Hematopoietic multipotent progenitor cell treated with erythropoietin and hydrocortisone succinate and interleukin-3 and kit ligand, for 17 days (in vitro differentiated cells): ENCODE results near the gene LARP1.
A peak's percentile ranks its signal among the peaks of the same experiment; 100 is the strongest.

Source experiments
- DNase-seq: peaks from one replicate; pipeline ENCODE4 v3.0.0-alpha.2; 2015; ENCODE audit warnings: low spot score

LARP1 gene

DNA sequence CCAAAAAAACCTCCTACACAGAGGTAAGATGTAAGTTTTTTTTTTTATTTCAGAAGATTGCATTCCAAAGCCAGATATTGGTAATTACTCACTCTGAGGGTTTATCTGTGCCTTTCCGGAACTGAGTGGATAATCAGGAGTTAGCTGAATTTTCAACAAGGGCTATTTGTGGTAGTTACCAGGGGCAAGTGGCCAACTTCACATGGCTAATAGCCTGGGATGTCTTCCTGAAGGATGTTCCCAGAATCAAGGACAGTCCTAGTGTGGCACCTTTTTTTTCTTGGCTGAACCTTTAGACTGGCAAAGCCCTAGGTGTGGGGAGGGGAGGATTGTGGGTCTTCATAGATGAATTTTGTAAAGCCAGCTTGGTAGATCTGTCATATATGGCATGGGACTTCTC is 7.1 kb downstream of the LARP1 start:
- DNase-seq, result no peak

DNA sequence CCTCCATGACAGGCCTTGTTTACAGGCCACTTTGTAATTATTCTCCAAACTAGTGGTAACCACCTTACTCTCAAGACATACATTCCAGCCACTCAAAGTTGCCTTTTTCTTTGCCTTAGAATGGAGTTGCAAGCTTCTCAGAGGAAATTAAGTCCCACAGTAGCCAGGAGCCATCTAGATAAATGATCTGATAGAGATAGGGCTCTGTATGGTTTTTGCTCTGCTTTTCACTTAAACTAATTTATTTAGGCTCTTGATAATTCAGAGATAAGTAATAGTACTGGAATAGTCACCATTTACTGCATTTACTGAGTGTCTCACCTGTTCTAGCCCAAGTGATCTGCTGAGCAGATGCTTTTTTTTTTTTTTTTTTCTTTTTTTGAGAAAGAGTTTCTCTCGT is 7.5 kb downstream of the LARP1 start:
- DNase-seq, result no peak

DNA sequence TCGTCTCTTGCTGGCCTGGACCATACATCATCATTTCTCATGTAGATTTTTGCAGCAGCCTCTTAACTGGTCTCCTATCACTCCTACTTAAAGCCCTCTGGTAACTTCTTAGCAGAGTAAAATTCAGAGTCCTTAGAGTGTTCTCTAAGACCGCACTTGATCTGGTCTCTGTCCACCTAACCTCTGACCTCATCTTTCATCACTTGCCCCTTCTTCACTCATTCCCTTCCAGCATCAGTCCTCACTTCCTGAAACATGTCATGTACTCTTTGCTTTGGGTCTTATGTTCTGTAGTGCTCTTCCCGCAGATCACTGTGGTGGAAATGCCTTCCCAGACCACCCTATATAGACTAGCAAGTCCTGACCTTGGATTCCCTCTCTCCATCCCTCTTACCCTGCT is 9.8 kb downstream of the LARP1 start:
- DNase-seq, result no peak

DNA sequence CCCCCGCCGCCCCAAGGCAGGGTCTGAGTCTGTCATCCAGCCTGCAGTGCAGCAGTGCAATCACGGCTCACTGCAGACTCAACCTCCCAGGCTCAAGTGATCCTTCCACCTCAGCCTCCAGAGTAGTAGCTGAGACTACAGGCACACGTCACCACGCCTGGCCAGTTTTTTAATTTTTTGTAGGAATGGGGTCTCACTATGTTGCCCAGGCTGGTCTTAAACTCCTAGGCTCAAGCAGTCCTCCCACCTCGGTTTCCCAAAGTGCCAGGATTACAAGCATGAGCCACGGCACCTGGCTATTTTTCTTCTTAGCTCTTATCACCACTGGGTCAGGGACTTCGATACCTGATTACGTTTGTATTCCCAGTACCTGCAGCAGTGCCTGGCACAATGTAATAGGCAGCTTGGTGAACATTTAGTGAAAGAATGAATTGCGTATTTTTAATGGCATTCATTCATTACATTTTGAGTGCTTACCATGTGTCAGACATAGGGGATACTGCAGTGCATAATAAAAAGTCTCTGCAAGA is 10.3 kb downstream of the LARP1 start:
- no peak for DNase-seq

DNA sequence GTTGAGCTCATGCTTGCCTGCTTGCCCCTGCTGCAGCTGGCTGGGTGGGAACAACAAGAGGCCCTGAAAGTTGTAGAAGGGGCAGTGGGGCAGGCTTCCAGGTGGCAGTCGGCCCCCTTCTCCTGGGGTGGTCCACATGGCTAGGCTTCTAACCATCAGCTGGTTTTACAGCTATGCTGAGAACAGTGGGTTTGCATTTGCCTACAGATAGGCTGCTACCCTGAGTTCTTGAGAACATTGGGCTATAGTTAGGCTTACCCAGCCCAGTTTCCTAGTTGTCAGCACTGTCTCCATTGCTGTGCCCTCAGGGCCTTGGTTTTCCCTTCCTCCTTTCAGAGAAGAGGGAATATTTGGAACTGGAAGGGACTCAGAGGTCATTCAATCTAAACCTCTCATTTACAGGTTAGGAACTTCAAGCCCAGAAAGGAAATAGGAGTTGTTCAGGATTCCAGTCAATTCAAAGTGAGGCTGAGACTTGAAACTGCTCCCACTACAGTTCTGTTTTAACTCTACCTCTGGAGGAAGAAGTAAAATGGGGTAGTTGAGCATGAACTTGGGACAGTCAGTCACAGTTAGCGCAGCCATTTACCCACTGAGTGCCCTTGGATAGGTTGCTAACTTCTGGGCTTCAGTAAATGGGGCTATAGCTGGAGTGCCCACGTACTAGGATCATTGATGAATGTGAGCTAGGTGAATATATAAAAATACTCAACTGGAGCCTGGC is 11.5 kb downstream of the LARP1 start:
- no peak for DNase-seq

DNA sequence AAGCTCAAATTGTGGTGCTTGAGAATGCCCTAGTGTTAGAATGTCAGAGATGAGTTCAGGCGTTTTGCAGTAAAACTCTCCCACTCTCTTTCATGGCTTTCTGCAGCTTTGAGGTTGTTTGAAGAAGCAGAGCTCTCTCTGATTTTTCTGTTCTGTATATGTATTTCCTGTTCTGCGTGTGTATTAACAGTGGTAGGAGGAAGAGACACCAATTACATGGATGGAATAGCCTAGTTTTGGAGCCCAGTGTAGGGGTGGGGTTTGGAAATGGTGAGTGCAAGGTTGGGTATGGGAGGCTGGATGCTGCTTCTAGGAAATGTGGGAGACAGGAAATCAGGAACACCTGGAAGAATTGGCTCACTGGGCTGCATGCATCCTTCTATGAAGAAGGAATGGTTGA is 12.4 kb downstream of the LARP1 start:
- DNase-seq, result no peak

DNA sequence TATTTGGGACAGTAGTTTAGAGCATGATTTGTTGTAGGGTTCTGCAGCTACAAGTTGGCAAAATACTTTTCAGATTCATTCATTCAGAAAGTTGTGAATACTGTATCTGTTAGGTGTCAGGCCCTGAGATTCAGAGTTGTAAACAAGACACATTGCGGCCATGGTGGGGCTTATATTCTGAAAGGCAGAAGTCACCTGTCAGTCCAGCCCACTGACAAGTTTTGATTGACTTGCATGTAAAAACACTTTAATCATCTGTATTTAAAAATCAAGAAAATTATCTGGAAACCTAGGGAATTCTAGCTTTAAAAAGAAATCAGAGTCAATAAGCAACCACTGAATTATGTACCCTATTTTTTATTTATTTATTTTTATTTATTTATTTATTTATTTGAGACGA is 13.0 kb downstream of the LARP1 start:
- DNase-seq, result no peak

DNA sequence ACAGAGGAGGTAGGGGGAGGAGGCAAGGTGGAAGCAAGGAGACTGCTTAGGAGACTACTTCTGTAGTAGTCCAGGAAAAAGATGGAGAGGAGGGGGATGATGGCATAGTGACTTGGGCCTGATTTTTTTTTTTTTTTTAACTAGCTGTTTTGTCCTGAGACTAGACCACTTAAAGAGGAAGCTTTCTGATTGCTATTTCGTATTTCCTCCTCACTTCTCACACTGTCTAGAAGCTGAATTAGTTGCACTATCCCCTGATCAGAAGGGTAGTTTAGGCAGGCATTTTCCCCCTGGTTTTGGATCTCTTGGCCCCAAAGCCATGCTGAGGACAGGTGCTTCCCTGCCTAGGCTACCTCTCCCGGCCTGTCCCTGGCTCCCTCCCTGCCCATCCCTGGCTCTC is 14.9 kb downstream of the LARP1 start:
- DNase-seq, result no peak

DNA sequence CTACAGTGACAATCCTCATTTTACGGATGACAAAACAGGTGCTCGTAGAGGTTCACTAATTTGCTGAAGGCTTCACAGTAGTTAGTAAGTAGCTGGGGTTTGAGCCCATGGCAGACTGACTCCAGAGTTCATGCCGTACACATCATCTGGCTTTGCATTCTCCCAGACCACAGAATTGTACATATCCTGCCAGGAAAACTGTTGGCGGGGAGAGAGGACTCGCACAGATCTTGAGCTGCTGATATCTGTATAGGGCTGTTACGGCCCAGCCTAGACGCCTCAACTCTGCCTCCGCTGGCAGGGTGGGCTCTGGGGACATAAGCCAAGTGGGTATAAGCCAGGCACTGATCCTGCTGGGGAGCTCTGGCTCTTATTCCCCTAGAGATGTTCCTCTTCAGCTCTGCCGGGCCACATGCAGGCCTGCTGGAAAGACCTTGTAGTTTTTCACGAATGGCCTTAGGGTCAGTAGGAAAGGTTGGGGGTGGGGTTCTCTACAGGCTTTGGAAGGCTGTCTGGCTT is 16.3 kb downstream of the LARP1 start:
- no peak for DNase-seq

DNA sequence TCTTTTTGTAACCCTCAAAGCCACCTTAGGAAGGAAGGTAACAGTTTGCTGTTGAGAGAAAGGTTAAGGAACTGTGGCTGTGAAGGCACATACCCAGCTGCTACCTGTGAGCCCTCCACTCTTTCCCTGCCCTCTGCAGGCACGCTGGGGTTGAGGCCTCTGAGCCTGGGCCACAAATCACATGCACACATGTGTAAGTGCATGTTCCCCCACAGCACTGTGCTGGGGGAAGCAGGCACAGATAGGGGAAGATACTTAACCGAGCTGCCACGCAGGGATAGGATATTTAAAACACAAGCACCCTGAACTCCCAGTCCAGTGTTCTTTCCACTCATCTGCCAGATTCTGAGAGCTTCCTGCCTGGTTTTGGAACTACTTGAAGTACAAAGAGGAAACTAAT is 18.1 kb downstream of the LARP1 start:
- no peak for DNase-seq

DNA sequence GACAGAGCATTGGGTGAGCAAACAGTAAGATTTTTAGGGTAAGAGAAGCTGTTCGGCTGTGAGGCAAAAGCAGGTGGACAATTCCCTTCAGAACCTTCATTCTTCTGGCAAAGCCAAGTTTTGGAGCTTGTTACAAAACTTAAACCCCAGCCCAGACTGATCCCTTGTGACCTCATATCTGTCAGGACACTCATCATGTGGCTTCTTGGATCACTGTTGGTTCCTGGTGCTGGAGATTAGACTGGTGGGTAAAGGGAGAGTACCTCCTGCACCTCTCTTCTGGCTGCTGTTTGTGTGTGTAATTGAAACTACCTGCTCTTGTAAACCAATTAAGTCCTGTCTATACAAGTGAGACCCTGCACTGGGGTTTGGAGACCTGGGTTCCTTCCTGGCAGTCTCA is 21.0 kb downstream of the LARP1 start:
- DNase-seq, result peak; percentile 81

DNA sequence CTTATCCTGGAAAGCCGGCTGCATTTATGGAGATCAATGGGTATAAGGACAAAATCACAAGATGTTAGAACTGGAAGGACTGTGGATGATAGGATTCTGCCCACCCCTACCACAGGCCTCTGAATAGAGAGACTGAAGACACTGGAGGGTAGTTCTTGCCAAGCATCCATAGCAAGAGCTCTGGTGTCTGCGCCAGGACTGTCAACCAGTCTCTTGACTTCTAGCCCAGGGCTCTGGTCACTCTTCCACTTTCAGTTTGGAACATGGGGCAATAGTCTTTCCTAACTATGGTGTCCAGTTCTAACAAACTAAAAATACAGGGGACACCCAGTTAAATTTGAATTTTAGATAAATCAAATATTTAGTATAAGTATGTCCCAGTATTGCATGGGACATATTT is 23.4 kb downstream of the LARP1 start:
- no peak for DNase-seq

DNA sequence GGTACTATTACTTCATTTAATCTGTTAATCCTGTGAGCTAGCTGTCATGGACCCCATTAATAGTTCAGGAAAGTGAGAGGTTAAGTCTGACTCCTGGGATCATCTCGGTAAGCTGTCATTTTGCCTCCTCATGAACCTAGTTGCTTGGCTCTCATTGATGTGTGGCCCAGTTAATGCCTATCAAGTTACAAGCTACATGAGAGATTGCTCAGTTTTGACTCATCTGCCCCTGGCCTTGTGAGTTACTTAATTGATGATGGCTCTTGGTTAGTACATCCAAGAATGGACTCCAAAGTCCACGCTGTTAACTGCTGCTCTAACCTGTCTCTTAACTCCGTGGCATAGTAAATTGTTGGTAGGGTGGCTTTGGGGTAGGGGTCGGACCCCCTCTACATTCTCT is 23.9 kb downstream of the LARP1 start:
- no peak for DNase-seq

DNA sequence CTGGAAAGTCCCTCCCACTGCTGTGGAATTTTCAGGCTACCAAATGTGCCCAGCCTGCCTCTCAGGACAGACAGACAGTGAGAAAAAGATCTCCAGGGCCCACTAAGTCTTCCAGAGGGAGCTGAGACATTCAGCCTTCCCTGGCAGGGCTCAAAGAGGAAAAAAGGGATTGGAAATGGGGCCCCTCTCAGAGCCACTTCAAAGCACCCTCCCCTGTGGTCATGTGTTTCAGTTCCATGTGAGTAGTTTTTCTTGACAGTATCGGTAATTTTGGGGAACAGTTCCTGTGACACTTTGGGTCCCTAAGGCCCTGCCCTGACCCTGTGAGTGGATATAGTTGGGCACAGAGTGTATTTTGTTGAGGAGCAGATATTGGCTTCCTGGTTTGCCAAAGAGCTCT is 25.0 kb downstream of the LARP1 start:
- no peak for DNase-seq

DNA sequence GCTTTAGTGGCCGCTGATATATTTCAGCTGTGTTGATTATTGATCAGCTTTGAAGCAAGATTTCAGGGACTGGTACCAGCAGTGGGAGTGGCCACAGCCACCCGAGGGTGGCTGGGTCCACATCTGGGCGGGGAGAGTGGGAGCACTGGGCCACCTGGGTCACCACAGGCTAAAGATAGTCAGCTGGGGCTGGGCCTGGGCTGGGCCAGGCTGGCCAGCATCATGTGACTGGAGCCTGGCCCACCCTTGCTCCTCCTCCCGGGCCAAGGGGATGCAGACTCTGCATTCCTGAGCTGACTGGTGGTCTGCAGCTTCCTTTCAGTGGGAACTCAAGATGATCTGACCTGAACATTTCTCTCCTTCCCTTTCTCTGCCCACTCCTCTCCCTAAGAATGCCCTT is 27.1 kb downstream of the LARP1 start:
- DNase-seq, result peak; percentile 78

DNA sequence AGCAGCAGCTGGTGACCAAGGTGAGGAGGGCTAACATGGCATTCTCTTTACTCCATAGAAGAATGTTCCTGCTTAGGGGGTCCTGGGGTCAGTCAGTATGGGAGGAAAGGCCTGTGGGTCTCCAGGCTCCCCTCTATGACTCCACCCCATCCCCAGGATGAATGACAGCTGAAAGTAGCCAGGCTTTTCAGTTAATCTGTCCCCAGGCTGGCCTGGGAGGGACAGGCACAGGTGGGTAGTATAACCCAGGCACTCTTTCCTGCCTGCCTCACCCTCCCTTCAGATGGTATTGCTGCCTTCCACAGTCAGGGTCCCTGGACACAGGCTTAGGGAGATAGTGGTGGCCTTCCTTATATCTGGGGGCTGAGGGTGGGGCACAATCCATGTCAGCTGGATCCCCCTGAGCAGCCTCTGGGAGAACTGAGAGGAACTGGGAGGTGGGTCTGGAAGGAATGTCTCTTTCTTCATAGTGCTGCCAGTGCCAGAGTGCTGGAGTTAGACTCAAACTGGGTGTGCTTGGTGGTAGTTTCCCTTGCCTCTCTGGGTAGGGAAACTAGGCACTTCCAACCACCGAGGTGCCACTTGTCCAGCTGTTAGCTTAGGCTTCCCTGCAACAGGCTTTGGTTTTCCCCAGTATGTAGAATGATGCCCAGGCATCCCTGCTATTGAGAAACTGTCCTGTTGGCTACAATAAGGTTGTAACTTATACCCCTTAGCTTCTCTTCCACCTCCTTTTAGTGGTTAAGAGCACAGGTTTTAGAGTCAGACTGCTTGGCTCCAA is 27.8 kb downstream of the LARP1 start:
- no peak for DNase-seq

DNA sequence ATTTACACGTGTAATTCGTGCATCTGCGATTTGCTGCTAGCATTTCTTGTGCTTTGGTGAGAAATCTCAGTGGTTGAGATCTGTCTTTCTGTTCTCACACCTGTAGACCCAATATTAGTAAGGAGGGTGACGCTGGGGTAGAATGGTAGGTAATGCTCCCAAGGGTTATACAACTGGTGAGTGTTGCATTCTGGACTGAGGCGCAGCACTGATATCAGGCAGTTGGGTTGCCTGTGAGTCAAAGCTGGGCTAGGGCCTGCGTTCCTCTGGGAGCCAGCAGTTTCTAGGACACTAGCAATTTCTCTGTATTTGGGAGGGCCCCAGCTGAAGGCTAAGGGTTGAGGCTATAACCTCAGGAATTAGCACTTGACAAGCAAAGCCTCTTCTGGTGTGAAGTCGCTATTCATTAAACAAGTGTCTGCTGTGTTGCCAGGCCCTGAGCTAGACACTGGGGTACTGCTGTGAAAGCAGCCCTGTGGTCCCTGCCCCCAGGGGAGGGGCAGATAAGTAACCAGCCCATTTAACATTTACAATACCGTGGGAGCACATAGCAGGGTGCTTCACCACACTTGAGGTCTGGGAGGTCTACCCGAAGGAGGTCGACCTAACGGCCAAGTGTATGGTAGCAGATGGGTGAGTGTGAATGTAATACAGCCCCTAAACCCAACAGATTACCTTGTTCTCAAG is 28.7 kb downstream of the LARP1 start:
- DNase-seq, result no peak

DNA sequence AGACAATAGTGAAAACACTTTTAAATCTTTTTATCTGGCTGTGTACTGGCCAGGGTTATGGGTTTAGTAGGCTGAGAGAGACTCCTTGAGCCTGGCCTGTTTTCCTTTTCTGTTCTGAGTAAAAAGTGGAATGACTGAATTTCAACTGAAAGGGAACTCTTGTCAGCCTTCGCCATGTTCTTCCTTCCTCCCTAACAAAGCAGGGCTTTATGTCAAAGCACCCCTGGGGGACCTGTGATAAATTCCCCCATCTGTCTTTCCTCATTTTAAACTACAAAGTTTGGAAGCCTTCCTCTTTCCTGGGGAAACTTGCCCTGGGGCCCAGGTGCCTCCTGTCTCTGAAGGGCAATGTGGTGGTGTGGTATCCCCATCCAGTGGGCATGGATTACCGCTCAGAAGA is 29.7 kb downstream of the LARP1 start:
- DNase-seq, result no peak

DNA sequence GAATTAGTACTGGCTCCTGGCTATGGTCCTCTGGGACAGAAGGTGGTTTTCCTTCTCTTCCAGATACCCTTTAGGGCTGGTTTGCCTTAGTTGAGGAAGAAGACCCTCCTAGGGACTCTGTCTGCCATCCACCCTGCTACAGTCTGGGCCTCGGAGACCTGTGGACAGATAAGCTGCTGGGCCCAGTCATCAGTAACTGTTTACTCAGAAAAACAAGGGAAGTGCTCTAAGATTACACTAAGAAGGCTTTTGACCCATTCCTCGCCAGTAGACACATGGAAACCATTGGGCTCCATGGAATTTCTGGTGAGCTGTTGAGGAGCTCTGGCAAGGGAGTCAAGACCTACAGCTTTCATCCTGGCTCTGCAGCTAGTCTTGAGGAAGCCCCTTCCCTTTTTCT is 31.2 kb downstream of the LARP1 start:
- peak; percentile 58 for DNase-seq

DNA sequence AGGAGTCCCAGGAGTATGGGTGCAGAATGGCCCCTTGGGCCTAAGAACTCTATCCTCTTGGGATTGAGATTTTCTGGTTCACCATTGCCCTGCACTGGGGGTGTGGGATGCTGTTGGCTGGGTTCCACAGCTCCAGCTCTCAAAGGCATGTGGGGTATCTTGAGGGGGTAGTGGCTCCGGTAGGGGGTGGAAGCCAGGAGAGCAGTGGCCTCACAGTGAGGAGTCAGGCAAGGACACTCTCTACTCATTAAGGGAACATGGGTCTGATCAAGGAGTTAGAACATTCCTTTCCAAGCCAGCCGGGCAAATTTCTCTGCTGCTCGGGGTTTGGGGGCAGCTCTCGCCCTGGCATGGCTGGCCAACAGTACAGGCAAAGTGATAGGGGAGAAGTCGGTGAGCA is 33.0 kb downstream of the LARP1 start:
- no peak for DNase-seq

DNA sequence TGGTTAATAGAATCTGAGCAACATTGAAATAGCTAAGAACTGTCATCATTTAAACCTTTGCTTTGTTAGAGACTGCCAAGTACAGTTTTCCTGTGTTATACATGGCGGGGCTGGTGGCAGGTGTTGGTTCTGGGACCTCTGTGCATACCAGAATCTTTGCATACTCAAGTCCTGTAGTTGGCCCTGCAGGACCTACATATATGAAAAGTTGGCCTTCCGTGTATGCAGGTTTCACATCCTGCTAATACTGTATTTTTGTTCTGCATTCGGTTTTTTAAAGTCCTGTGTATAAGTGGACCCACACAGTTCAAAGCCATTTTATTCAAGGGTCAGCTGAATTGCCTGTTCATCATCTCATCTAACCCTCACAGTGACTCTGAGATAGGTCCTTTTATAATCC is 36.4 kb downstream of the LARP1 start:
- DNase-seq, result no peak

DNA sequence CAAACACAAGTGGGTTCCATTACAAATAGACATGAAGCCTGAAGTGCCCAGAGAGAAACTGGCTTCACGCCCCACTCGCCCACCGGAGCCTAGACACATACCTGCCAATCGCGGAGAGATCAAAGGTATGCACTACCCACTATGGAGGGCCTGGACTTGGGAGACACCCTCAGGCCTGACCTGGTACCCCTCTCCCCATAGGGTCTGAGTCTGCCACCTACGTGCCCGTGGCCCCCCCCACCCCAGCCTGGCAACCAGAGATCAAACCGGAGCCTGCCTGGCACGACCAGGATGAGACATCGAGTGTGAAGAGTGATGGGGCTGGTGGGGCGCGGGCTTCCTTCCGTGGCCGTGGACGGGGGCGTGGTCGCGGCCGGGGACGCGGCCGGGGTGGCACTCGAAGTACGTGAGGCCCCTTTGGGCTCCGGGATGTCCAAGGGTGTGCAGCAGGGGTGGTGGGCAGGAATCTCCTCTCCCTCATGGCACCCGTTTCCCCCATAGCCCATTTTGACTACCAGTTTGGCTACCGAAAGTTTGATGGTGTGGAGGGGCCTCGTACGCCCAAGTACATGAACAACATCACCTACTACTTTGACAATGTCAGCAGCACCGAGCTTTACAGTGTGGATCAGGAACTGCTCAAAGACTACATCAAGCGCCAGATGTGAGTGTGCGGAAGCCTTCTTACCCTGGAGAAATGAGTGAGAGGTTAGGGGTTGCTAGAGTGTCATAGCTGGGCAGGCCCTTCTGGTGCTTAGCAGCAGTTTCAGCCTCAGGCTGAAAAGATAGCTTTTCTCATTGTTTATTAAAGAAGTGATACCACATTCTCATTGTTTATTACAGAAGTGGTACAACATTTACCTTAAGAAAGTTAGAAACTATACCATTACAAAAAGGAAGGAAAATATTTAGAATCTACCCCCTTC is 38.7 kb downstream of the LARP1 start:
- no peak for DNase-seq
